Daoy (cell line): ENCODE results near the gene ZNF280B. TPM values are rescaled to one million over a fixed set of nuclear protein-coding genes. Genes with fewer than 3 reads are reported as not detected.

Source experiments
- DNase-seq: peaks from one replicate; pipeline ENCODE4 v3.0.0-alpha.2; 2015; ENCODE audit warnings: low read depth
- total RNA-seq: library from RNA; depleted of rRNA; stranded (reverse); fragments of >200 nt; shearing (Covaris generic); gene quantifications from 2 replicates; pipeline ENCODE4 v1.2.3, GENCODE V29; 2014; rRNA removed

The ZNF280B gene, protein sequence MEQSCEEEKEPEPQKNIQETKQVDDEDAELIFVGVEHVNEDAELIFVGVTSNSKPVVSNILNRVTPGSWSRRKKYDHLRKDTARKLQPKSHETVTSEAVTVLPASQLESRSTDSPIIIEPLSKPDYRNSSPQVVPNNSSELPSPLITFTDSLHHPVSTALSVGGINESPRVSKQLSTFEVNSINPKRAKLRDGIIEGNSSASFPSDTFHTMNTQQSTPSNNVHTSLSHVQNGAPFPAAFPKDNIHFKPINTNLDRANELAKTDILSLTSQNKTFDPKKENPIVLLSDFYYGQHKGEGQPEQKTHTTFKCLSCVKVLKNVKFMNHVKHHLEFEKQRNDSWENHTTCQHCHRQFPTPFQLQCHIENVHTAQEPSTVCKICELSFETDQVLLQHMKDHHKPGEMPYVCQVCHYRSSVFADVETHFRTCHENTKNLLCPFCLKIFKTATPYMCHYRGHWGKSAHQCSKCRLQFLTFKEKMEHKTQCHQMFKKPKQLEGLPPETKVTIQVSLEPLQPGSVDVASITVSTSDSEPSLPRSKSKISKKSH
- total RNA-seq: 3.1 and 3.8 TPM in 2 replicates

DNA sequence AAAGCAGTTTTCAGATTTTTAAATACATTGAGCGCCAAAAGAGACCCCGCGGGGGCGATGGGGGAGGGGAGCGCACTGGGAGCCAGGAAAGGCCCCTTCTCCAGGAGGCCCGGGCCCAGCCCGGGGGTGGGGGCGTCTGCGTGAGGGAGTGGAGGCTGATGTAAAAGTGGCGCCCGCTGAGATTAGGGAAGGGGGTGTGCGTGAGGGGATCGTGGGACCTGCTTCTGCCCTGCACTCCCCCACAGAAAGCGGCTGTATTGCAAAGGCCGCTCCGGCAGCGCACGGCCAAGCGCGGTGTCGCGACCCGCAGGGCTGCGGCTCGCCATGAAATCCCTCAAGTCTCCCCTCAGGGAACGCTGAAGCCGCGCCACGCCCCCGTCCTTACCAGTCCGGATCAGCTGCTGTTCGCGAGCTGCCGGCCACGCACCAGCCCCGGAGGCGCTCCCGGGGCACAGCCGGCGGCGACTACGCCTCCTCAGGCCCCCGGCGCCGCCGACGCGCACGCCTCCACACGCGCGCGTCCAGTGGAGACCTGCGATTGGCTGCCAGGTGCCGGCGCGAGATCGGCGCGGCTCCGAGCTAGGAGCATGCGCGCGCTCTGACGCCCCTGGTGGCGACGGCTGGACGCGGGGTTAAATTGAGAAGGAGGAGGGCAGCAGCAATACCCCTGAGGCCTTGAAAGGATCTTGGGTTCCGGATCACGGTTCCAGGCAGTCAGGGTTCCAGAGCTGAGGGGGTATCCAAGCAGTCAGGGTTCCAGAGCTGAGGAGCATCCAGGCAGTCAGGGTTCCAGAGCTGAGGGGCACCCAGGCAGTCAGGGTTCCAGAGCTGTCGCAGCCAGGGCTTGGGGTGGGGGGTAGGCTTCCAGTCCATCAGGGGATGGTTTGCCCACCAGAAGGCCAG is at the start of gene ZNF280B:
Gene ZNF280B (minus strand): TSS at position 469 of the 903 bp plus-strand sequence. CDS start 19,344 bp downstream, outside the sequence.
- peak; percentile 92 for DNase-seq

DNA sequence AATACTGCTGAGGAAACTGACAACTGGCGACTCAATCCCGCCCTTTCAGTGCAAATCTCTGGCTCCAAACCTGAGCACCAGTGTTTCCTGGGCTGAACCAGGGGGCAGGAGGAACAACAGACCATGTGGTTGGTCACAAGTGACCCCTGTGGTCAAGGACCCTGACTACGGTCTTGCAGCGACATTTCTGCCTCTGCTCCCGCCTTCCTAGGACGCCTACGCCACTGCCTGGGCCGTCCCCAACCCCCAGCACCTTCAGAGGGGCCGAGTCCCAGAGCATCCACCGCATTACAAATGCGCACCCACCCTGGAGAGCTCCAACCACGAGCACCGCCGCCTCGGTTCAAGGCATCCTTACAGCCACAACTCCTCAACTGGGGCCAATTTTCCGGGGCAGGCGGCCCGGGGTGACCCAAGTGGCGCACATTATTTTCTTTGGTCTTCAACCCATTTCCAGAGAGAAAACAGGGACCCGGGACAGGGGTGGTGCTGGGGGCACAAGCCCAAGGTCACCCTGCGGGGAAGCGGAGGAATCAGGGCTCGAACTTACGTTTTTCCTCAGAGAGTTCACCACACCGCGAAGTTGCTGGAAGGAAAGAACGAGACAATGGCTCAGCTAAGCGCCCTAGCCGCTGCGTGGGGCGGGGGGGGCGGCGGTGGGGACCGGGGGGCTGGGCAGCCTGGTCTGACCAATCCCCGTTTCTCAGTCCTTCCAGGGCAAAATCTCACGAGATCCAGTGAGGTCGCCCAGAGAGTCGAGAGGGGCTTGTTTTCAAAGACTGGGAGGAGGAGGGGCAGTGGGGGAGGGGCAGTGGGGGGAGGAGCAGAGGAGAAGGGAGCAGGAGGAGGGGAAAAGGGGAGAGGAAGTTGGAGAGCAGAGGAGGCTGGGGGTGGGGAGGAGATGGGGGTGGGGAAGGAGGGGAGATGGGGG is 48.7 kb upstream of the ZNF280B start:
- DNase-seq: no peak

DNA sequence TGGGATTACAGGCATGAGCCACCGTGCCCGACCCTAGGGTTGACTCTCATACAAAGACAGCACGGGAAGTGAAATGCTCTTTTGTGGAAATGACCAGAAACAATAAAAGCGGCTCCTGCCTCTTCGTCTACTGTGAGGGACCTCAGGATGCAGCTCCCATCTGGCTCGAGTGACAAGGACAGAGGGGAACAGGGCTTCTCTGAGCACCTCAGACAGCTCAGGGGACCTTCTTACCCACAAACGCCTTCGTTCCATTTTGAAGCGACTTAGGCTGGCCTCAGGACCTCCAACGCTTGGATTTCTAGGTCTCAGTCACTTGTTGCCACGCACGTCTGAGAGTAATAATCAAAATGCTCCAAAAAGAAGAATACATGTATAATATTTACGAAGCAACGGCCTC is 48.0 kb upstream of the ZNF280B start:
- DNase-seq: no peak

DNA sequence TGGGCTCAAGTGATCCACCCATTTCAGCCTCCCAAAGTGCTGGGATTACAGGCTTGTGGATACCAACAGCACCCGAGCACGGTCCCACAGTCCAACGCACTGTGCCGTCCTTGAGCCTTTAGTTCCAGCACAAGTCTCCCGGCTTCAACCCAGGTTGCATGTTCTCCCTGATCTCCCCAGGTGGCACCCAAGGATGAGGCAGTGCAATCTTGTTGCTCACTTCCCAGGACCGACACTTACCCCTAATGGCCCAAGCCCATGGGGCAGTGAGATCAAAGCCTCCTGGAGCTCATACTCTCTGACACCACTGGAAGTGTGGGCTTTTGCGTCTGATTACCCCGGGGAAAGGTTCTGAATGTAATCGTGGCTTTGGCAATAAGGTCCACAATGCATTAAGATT is 47.1 kb upstream of the ZNF280B start:
- DNase-seq: no peak

GRCh38 chr22:22554587-22555284 is 46.2 kb upstream of the ZNF280B start:
- no peak for DNase-seq

DNA sequence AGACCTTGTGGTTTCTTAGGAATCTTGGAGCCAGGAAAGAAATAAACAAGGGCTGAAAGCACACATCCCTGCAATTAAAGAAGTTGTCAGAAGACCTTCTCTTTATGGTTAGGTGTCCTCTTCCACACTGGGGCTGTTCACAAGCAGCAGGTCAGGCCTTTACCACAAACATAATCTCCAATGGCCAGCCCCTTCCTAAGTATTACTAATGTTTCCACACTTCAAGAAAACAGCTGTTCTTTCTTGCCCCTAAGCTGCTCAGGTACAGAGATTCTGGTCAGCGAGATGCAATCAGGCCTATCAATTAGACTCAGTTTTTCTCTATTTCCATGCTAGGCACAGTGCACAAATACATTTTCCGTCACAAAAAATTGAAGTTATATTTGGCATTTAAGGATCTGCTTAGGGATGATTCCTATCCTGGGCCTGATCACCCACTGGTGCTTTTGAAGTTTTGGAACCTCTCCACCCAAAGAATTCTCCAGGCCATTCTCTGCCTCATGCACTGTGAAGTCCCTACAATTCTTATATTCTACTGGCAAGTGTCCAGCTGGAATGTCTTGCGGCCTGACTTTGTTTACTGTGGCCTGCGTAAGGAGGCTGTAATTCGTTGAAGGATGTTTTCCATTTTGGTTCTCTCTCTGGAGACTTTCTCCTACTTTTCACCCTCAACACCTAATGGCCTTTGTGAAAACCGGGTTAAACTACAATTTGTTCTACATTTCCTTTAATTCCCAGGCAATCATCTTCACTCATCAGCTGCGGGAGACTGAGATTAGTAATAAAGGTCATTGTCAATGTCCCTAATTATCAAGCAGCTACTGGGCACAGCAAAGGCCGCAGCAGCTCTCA is 45.4 kb upstream of the ZNF280B start:
- no peak for DNase-seq

GRCh38 chr22:22553141-22553540 is 44.6 kb upstream of the ZNF280B start:
- DNase-seq: no peak

GRCh38 chr22:22552630-22553029 is 44.1 kb upstream of the ZNF280B start:
- DNase-seq: no peak

DNA sequence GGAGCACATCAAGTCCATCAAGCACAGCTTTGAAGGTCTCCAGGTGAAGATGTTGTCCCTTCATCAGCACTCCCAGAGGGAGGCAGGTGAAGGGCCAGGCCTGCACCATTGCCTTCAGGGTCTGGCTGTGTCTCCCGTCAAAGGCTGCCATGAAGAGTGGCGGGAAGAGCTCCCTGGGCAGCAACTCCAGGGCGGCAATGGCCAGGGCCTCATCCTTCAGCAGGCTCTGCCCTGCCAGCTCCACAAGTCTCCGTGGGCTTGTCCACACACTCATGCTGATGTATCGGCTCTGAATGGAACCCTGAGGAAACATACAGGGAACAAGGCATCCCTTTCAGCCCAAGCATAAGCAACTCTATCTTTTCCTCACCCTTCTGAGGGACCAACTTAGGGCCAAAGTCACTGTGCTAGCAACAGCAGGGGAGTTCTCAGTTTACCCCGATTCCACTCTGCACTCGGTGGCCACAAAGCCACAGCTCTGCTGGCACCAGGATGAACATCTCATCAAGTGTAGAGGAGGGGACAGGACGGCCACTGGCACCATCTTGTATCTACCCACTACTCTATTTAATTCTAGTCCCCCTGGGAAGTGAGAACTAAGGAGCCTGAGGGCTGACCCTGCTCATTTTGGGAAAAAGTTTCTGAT is 42.4 kb upstream of the ZNF280B start:
- no peak for DNase-seq

DNA sequence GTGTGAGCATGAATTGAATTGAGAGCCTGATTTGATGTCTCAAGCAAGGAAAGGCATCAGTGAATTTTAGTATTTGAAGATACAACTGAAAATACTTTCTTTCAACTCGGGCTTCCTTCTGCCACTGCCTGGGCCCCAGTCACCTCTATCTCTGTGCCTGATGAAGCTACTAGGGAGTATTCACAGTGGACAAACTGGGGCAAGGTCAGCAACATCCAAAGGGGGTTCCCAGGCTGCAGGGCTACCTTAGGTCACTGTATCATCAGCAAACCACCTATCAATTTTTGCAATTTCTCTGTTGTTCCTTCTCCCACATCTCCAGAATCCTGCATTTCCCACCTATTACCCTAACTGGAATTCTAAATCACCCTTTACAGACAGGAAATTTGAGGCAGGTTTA is 40.4 kb upstream of the ZNF280B start:
- DNase-seq: no peak

GRCh38 chr22:22548317-22548716 is 39.8 kb upstream of the ZNF280B start:
- no peak for DNase-seq

DNA sequence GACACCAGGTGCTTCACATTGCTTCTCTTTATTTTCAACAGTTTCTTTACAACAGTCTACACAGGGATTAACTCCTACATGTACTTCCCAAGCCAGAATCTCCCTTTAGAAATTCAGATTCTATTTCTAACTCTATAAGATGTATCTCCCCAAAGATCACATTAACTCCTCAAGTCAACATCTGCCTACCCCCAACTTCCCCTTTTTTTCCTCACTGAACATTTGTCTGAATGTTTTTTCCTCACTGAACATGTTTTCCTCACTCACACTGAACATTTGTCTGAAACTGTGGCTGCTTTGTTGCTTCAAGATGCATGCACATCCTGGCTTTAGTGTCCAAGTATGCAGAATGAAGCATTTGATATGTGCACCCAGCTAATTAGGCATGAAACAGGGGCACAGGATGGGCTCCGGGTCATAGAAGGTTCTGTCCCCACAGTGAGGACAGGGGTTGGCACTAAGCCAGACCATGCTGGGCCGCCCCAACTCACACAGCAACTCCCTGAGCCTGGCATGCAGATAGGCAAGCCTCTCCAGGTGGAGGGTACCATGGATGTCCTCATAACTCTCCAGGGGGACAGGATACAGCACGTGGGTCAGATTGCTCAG is 39.3 kb upstream of the ZNF280B start:
- DNase-seq: no peak

DNA sequence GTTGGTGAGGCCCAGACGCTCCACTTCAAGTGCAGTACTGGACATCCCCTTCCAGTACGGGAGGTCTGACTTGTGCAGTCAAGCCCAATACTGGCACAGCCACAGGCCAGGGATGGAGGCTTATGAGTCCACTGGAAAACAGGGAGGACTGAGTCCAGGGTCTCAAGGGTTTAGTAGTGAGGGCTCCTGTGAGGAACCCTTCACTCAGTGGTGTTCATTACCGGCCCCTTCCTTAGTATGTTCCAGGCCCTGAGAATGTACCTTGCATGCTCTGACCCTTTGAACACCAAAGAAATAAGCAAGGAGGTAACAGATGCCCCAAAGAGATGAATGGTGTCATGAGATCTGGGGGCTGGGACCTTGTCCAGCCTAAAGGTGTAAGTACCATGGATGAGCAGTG is 38.7 kb upstream of the ZNF280B start:
- DNase-seq: no peak

GRCh38 chr22:22546490-22546889 is 37.9 kb upstream of the ZNF280B start:
- DNase-seq: no peak

GRCh38 chr22:22545084-22545483 is 36.5 kb upstream of the ZNF280B start:
- DNase-seq: no peak

- DNase-seq: no peak
Observed at GRCh38 chr22:22538226-22538989, 29.9 kb upstream of the ZNF280B start.

- DNase-seq: no peak
Observed at GRCh38 chr22:22536916-22537315, 28.4 kb upstream of the ZNF280B start.

- no peak for DNase-seq
Observed at GRCh38 chr22:22536515-22536914, 28.0 kb upstream of the ZNF280B start.
